Measurements from ENCODE around the gene FGGY.
"Not testable (repeated sequence)": the region's sequence is repeated elsewhere in the genome, so short reads cannot be mapped to it uniquely, and the experiment has no call there.

FGGY gene

GRCh38 chr1:59494145-59494833 lies 197.4 kb downstream of the FGGY start:
- DNase-seq = no peak

- DNase-seq = not testable (repeated sequence)
Measured at GRCh38 chr1:59496156-59496555, 199.3 kb downstream of the FGGY start.

- DNase-seq = no peak
Measured at GRCh38 chr1:59497616-59498015, 200.7 kb downstream of the FGGY start.

GRCh38 chr1:59498640-59499039 lies 201.7 kb downstream of the FGGY start:
- no peak for DNase-seq

- DNase-seq = no peak
Measured at GRCh38 chr1:59499273-59499942, 202.5 kb downstream of the FGGY start.

- DNase-seq = peak; percentile 73
Measured at GRCh38 chr1:59499943-59500569, 203.2 kb downstream of the FGGY start.

GRCh38 chr1:59500950-59501742 lies 204.3 kb downstream of the FGGY start:
- no peak for DNase-seq

- DNase-seq = peak; percentile 61
Measured at GRCh38 chr1:59502009-59502691, 205.3 kb downstream of the FGGY start.

- no peak for DNase-seq
Measured at GRCh38 chr1:59504276-59504675, 207.4 kb downstream of the FGGY start.

GRCh38 chr1:59505596-59506028 lies 208.7 kb downstream of the FGGY start:
- no peak for DNase-seq

- no peak for DNase-seq
Measured at GRCh38 chr1:59506952-59507351, 210.1 kb downstream of the FGGY start.

- no peak for DNase-seq
Measured at GRCh38 chr1:59509341-59509875, 212.5 kb downstream of the FGGY start.

- DNase-seq = no peak
Measured at GRCh38 chr1:59510249-59510648, 213.4 kb downstream of the FGGY start.

GRCh38 chr1:59511476-59512465 lies 214.9 kb downstream of the FGGY start:
- no peak for DNase-seq

GRCh38 chr1:59512702-59513101 lies 215.8 kb downstream of the FGGY start:
- no peak for DNase-seq

- DNase-seq = peak; percentile 36
Measured at GRCh38 chr1:59514061-59514909, 217.4 kb downstream of the FGGY start.

- DNase-seq = no peak
Measured at GRCh38 chr1:59516881-59517280, 220.0 kb downstream of the FGGY start.

GRCh38 chr1:59520194-59520593 lies 223.3 kb downstream of the FGGY start:
- DNase-seq = no peak

- DNase-seq = no peak
Measured at GRCh38 chr1:59520827-59521418, 224.0 kb downstream of the FGGY start.

GRCh38 chr1:59521456-59521855 lies 224.6 kb downstream of the FGGY start:
- DNase-seq = no peak

Measured in NCI-H1048 (cell line).